Tibial nerve (tissue), 4 donors: ENCODE data around the gene PLD2. TPM values are rescaled to one million over a fixed set of nuclear protein-coding genes. Genes with fewer than 3 reads are reported as not detected.

Source experiments
- DNase-seq, 2 donors: peaks; one replicate each; pipeline ENCODE4 v3.0.0-alpha.2; 2019; ENCODE audit warnings: low spot score in 2 of 2
- H3K27ac ChIP-seq, 4 donors: fragments of 200-600 bp; sonication (generic) in 3 of 4; one replicate each; pipeline ENCODE4 v1.5.1; 2017 to 2019; ENCODE audit warnings: mild to moderate bottlenecking in 1 of 4
- H3K27me3 ChIP-seq, 2 donors: fragments of 200-600 bp; sonication (generic) in 1 of 2; one replicate each; pipeline versions ENCODE4 v1.5.1 to v1.6.0; 2017 to 2019
- H3K36me3 ChIP-seq, 3 donors: fragments of 200-600 bp; sonication (generic); one replicate each; pipeline ENCODE4 v1.5.1; 2018 to 2019
- H3K4me1 ChIP-seq, 4 donors: fragments of 200-600 bp; sonication (generic) in 3 of 4; one replicate each; pipeline ENCODE4 v1.5.1; 2017 to 2019
- H3K4me3 ChIP-seq, 4 donors: fragments of 200-600 bp; sonication (generic) in 3 of 4; one replicate each; pipeline ENCODE4 v1.5.1; 2017 to 2019; ENCODE audit warnings: mild to moderate bottlenecking in 1 of 4, moderate library complexity in 1 of 4
- H3K9me3 ChIP-seq, 4 donors: fragments of 200-600 bp; sonication (generic) in 3 of 4; one replicate each; pipeline ENCODE4 v1.5.1; 2017 to 2019
- EP300 ChIP-seq, 2 donors: sonication (generic); formaldehyde crosslinking; IDR thresholded peaks; one replicate each; pipeline ENCODE4 v1.6.1; 2017; ENCODE audit warnings: antibody characterized with exemption in 2 of 2, mild to moderate bottlenecking in 1 of 2
- POLR2A ChIP-seq, 2 donors: fragments of 450-650 bp; IDR thresholded peaks; one replicate each; pipeline ENCODE4 v1.6.1; 2017; ENCODE audit warnings: antibody characterized with exemption in 2 of 2, mild to moderate bottlenecking in 2 of 2, moderate library complexity in 2 of 2
- WGBS, 2 donors: methylation state at CpG; one replicate each; pipeline ENCODE4 v1.1.5; 2018; 5-methylcytosine and 5-hydroxymethylcytosine counted together
- total RNA-seq, 4 donors: library from RNA; depleted of rRNA; stranded (reverse); fragments of >200 nt; gene quantifications; one replicate each; pipeline ENCODE4 v1.1.0, GENCODE V29; 2016
- TF ChIP-seq, protein P1 (sequence below), 5 experiments: fragments of 200-600 bp in 3 of 5; fragments of 450-650 bp in 2 of 5; sonication (generic) in 3 of 5; IDR thresholded peaks; one replicate each; pipeline ENCODE4 v1.5.1; 2016 to 2019; ENCODE audit warnings: antibody characterized with exemption in 5 of 5, mild to moderate bottlenecking in 3 of 5, moderate library complexity in 2 of 5

The PLD2 gene
- total RNA-seq, 4 donors from 2014 or later = 17.2 to 63.0 (median 30.1) TPM

DNA sequence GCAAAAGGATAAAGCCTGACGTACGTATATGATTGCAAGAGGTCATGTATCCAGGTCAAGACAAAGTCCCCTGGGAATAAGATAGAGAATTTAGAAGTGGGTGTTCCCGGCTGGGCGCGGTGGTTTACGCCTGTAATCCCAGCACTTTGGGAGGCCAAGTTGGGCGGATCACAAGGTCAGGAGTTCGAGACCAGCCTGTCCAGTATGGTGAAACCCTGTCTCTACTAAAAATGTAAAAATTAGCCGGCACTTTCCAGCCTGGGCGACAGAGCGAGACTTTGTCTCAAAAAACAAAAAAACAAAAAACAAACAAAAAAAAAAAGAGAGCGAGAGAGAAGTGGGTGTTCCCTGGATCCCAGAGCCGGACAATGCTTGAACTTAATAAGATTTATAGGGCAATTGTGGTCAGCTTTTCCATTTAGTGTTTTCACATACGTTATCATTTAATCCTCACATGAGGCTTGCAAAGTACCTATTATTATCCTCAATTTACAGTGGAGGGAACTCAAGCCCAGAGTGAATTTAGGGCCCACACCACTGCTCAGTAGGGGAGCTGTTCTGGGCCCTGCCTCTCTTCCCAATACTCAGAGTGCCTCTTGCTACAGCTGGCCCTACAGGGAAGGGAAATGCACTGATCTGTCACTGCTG is 18.7 kb upstream of the PLD2 start:
- Histone ChIP-seq H3K4me3 (no peak overlapping the region), H3K27ac (peak overlapping the region in 2 of 4 donors; percentile 88 to 95), H3K4me1 (peaks cover 0 to 48% (median 27%) of the 10 kb centered on the region in 4 donors), H3K36me3 (no peaks in the 10 kb centered on the region), H3K27me3 (peaks cover 0 to 29% of the 10 kb centered on the region in 2 donors), H3K9me3 (no peaks in the 10 kb centered on the region)
- no peak for DNase-seq
- TF ChIP-seq EP300 (IDR thresholded peaks at IDR 0.05) (no peak), POLR2A (IDR thresholded peaks at IDR 0.05) (no peak)
- TF ChIP-seq, protein P1, sequence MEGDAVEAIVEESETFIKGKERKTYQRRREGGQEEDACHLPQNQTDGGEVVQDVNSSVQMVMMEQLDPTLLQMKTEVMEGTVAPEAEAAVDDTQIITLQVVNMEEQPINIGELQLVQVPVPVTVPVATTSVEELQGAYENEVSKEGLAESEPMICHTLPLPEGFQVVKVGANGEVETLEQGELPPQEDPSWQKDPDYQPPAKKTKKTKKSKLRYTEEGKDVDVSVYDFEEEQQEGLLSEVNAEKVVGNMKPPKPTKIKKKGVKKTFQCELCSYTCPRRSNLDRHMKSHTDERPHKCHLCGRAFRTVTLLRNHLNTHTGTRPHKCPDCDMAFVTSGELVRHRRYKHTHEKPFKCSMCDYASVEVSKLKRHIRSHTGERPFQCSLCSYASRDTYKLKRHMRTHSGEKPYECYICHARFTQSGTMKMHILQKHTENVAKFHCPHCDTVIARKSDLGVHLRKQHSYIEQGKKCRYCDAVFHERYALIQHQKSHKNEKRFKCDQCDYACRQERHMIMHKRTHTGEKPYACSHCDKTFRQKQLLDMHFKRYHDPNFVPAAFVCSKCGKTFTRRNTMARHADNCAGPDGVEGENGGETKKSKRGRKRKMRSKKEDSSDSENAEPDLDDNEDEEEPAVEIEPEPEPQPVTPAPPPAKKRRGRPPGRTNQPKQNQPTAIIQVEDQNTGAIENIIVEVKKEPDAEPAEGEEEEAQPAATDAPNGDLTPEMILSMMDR (IDR thresholded peaks at IDR 0.05) = no peak
- WGBS, 2 donors = 59 to 65% methylated on average over 14 of the region's 14 CpGs

DNA sequence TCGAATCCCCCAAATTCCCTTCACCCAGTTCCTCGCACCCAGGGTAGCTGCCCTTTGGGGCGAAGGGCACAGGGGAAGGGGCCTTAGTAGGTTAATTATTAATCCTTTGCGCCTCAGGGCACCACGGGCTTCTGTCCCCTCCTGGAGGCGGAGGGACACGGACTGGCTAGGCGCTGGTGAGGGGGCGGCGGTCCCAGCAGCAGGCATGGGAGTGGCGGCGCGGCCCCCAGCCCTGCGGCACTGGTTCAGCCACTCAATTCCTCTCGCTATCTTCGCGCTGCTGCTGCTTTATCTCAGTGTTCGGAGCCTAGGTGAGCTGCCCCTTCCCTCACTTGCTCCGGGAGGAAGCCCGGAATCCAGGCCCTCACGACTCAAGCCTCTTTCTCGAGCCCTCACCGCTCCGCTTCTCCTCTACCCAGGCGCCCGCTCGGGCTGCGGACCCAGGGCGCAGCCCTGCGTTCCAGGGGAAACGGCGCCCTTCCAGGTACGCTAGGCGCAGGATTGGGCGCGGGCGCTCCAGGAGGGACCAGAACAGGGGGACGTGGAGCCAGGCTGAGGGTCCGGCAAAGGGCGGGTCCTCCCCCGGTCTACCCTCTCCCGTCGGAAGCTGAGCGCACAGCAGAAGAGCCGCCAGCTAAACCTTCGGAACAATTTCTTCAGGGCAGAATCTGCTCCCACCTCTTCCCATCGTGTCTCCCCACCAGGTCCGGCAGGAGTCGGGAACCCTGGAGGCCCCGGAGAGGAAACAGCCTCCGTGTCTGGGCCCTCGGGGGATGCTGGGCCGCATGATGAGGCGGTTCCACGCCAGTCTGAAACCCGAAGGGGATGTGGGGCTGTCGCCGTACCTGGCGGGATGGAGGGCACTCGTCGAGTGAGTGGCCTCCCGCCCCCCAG is 17.9 kb upstream of the PLD2 start, which contains the start of gene GLTPD2:
GLTPD2 (plus strand) TSS at position 158 of the 894 bp plus-strand sequence; CDS start at position 206, 48 bp downstream.
- Histone ChIP-seq H3K27ac (peak within 1 kb of the TSS; percentile 87 to 95 (median 92)), H3K4me3 (peak within 1 kb of the TSS; percentile 65 to 92 (median 76)), H3K9me3 (no peaks in the 10 kb centered on the region), H3K4me1 (peaks cover 0 to 48% (median 27%) of the 10 kb centered on the region in 4 donors), H3K36me3 (no peaks in the 10 kb centered on the region), H3K27me3 (peaks cover 0 to 22% of the 10 kb centered on the region in 2 donors)
- WGBS, 2 donors = 38 to 45% methylated on average over 50 to 58 of the region's 62 CpGs
- TF ChIP-seq POLR2A (IDR thresholded peaks at IDR 0.05) (no peak), EP300 (IDR thresholded peaks at IDR 0.05) (no peak)
- TF ChIP-seq, protein P1 (IDR thresholded peaks at IDR 0.05) = no peak
- DNase-seq = no peak

DNA sequence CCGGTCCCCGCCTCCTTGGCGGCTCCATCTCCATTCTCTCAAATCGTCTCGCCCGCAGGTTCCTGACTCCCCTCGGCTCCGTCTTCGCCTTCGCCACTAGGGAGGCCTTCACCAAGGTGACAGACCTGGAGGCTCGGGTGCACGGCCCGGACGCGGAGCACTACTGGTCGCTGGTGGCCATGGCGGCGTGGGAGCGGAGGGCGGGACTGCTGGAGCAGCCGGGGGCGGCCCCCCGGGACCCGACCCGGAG is 17.3 kb upstream of the PLD2 start:
- Histone ChIP-seq H3K4me3 (peak overlapping the region; percentile 65 to 92 (median 76)), H3K27ac (peak overlapping the region; percentile 87 to 95 (median 92)), H3K4me1 (peaks cover 0 to 48% (median 27%) of the 10 kb centered on the region in 4 donors), H3K36me3 (no peaks in the 10 kb centered on the region), H3K9me3 (no peaks in the 10 kb centered on the region), H3K27me3 (peaks cover 0 to 16% of the 10 kb centered on the region in 2 donors)
- no peak for DNase-seq
- no peak for TF ChIP-seq POLR2A (IDR thresholded peaks at IDR 0.05)
- TF ChIP-seq, protein P1 (IDR thresholded peaks at IDR 0.05) = no peak
- no peak for TF ChIP-seq EP300 (IDR thresholded peaks at IDR 0.05)
- WGBS, 2 donors = 0 to 1% methylated on average over 10 to 20 of the region's 25 CpGs

DNA sequence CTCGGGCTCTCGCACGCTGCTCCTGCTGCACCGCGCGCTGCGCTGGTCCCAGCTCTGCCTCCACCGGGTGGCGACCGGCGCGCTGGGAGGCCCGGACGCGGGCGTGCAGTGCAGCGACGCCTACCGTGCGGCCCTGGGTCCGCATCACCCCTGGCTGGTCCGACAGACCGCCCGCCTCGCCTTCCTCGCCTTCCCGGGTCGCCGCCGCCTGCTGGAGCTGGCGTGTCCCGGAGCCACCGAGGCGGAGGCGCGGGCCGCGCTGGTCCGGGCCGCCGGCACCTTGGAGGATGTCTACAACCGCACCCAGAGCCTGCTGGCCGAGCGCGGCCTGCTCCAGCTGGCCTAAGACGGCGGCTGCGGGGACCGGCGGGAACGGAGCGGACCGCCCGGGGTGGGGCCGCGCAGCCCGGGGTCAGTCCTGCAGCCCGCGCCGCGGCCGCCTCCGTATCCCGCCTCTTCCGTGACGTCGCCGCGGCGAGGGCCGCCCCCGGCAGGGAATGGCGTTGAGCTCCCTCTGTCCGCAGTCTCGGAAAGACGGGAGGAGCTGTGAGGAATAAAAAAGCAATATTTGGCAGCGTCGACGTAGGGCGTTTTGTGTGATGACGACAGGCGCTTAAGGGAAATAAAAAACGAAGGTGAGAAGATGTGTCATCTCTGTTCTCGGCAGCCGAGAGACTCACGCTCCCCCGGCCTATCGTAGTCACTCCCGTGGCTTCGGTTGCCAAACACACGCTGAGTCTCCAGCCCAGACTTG is 16.8 kb upstream of the PLD2 start:
- WGBS, 2 donors = 0% methylated on average over 50 to 73 of the region's 91 CpGs
- peaks cover 0 to 13% of the 10 kb centered on the region in 2 donors for H3K27me3 ChIP-seq
- TF ChIP-seq POLR2A (IDR thresholded peaks at IDR 0.05) (peak; percentile 41 to 83), EP300 (IDR thresholded peaks at IDR 0.05) (peak in 1 of 2 donors; percentile 88)
- TF ChIP-seq, protein P1 (IDR thresholded peaks at IDR 0.05) = peak; percentile 82 to 97 (median 84)
- DNase-seq = peak; percentile 64 to 66
- H3K4me1 ChIP-seq = peaks cover 0 to 46% (median 27%) of the 10 kb centered on the region in 4 donors
- H3K36me3 ChIP-seq = no peaks in the 10 kb centered on the region
- no peaks in the 10 kb centered on the region for H3K9me3 ChIP-seq
- peak overlapping the region; percentile 87 to 95 (median 92) for H3K27ac ChIP-seq
- peak overlapping the region; percentile 65 to 92 (median 76) for H3K4me3 ChIP-seq
